Hematopoietic multipotent progenitor cell treated with erythropoietin and hydrocortisone succinate and interleukin-3 and kit ligand, for 8 days (in vitro differentiated cells): ENCODE data around the gene IPP.
"Not testable (repeated sequence)": the region's sequence is repeated elsewhere in the genome, so short reads cannot be mapped to it uniquely, and the experiment has no call there.

Source experiments
- DNase-seq: peaks from one replicate; pipeline ENCODE4 v3.0.0-alpha.2; 2015

The IPP gene

GRCh38 chr1:45750298-45751038 is at the start of gene IPP:
IPP (minus strand) TSS chr1:45750653; CDS start chr1:45746411, 4,242 bp downstream.
- peak; percentile 97 for DNase-seq

- no peak for DNase-seq
These were observed 46.5 kb upstream of the IPP start for GRCh38 chr1:45796946-45797345.

GRCh38 chr1:45796381-45796780 is 45.9 kb upstream of the IPP start:
- no peak for DNase-seq

GRCh38 chr1:45793942-45794604 is 43.6 kb upstream of the IPP start:
- no peak for DNase-seq

- no peak for DNase-seq
These were observed 42.3 kb upstream of the IPP start for GRCh38 chr1:45792744-45793143.

GRCh38 chr1:45789601-45790000 is 39.1 kb upstream of the IPP start:
- no peak for DNase-seq

GRCh38 chr1:45787905-45788304 is 37.5 kb upstream of the IPP start:
- DNase-seq = no peak

- peak; percentile 43 for DNase-seq
These were observed 35.1 kb upstream of the IPP start for GRCh38 chr1:45785583-45785982.

- DNase-seq = no peak
These were observed 25.3 kb upstream of the IPP start for GRCh38 chr1:45775794-45776193.

- DNase-seq = no peak
These were observed 22.5 kb upstream of the IPP start for GRCh38 chr1:45772971-45773370.

GRCh38 chr1:45769261-45769932 is 18.9 kb upstream of the IPP start:
- DNase-seq = peak; percentile 57

GRCh38 chr1:45767035-45767434 is 16.6 kb upstream of the IPP start:
- DNase-seq = no peak

GRCh38 chr1:45765999-45766792 is 15.7 kb upstream of the IPP start:
- no peak for DNase-seq

GRCh38 chr1:45762291-45762690 is 11.8 kb upstream of the IPP start:
- no peak for DNase-seq

- no peak for DNase-seq
These were observed 5.2 kb upstream of the IPP start for GRCh38 chr1:45755697-45756096.

GRCh38 chr1:45753248-45754037 is 3.0 kb upstream of the IPP start:
- no peak for DNase-seq

GRCh38 chr1:45752441-45753052 is 2.1 kb upstream of the IPP start:
- no peak for DNase-seq

- DNase-seq = no peak
These were observed 1.6 kb upstream of the IPP start for GRCh38 chr1:45752014-45752413.

- not testable (repeated sequence) for DNase-seq
These were observed 786 bp upstream of the IPP start for GRCh38 chr1:45751039-45751838.

GRCh38 chr1:45746922-45747321 is 3.5 kb downstream of the IPP start:
- no peak for DNase-seq

GRCh38 chr1:45739641-45740156 is 10.8 kb downstream of the IPP start:
- DNase-seq = not testable (repeated sequence)
